H1 (cell line): ENCODE measurements around the gene SNX13. TPM values are rescaled to one million over a fixed set of nuclear protein-coding genes. Genes with fewer than 3 reads are reported as not detected.

ENCODE experiments used
- CTCF ChIA-PET: fragments of 300-600 bp; sonication (Branson Sonifier 250); formaldehyde crosslinking; loops from one replicate; lab custom pipeline; 2021; ENCODE audit not compliant: partially characterized antibody; lab: Charles Lee
- POLR2A ChIA-PET: fragments of 300-600 bp; sonication (Branson Sonifier 250); formaldehyde crosslinking; loops from one replicate; lab custom pipeline; 2021; ENCODE audit warnings: inconsistent platforms; ENCODE audit not compliant: partially characterized antibody; lab: Charles Lee
- DNase-seq, 2 experiments: peaks; one replicate each; pipeline versions ENCODE4 v3.0.0 to v3.0.0-alpha.2; 2010 to 2022; ENCODE audit warnings: low spot score in 2 of 2, low read depth in 1 of 2, mixed read lengths in 1 of 2
- FAIRE-seq: peaks from 2 replicates; lab custom pipeline; 2011; peaks lifted over from hg19 to GRCh38; lab: Jason Lieb, UNC
- H2AFZ ChIP-seq: 2 replicates; pipeline ENCODE4 v1.8.1; 2012; ENCODE audit warnings: low read length, inconsistent platforms
- H2AK5ac ChIP-seq: 2 replicates; pipeline ENCODE4 v1.6.1; 2013; ENCODE audit warnings: low read depth, low read length
- H2BK120ac ChIP-seq: replicated peaks from 2 replicates; pipeline ENCODE3; 2013; ENCODE audit warnings: low read depth, low read length, inconsistent platforms
- H2BK12ac ChIP-seq: 2 replicates; pipeline ENCODE4 v1.6.1; 2013; ENCODE audit warnings: low read depth, low read length
- H2BK15ac ChIP-seq: 2 replicates; pipeline ENCODE4 v1.6.1; 2013; ENCODE audit warnings: low read length
- H2BK20ac ChIP-seq: 2 replicates; pipeline ENCODE4 v1.6.1; 2013; ENCODE audit warnings: low read length
- H2BK5ac ChIP-seq: 2 replicates; pipeline ENCODE4 v1.6.1; 2013; ENCODE audit warnings: low read depth, low read length
- H3K14ac ChIP-seq: 2 replicates; pipeline ENCODE4 v1.6.1; 2013; ENCODE audit warnings: inconsistent platforms; ENCODE audit not compliant: insufficient read length
- H3K18ac ChIP-seq: 2 replicates; pipeline ENCODE4 v1.6.1; 2013; ENCODE audit warnings: low read length; ENCODE audit errors: extremely low read depth
- H3K23ac ChIP-seq: 2 replicates; pipeline ENCODE4 v1.6.1; 2013; ENCODE audit warnings: inconsistent platforms; ENCODE audit not compliant: insufficient read length
- H3K23me2 ChIP-seq: 2 replicates; pipeline ENCODE4 v1.6.1; 2013; ENCODE audit warnings: low read depth, low read length
- H3K27ac ChIP-seq: 2 replicates; pipeline ENCODE4 v1.6.1; 2011; ENCODE audit warnings: low read depth, low read length, inconsistent platforms
- H3K27me3 ChIP-seq, 4 experiments: replicated peaks in 1 of 4; 1 replicate in 1 of 4; 2 replicates in 3 of 4; pipeline versions ENCODE4 v1.6.1 to v1.8.1; 2011 to 2013; ENCODE audit warnings: low read length in 3 of 4, mild to moderate bottlenecking in 3 of 4, inconsistent platforms in 2 of 4, mixed read lengths in 2 of 4, moderate library complexity in 1 of 4; ENCODE audit not compliant: control insufficient read depth in 3 of 4, insufficient read depth in 3 of 4; ENCODE audit errors: extremely low read depth in 1 of 4
- H3K36me3 ChIP-seq, 4 experiments: 2 replicates each; pipeline versions ENCODE4 v1.6.1 to v1.8.1; 2011 to 2013; ENCODE audit warnings: mild to moderate bottlenecking in 4 of 4, low read length in 3 of 4, moderate library complexity in 2 of 4, control low read depth in 1 of 4, inconsistent platforms in 1 of 4; ENCODE audit not compliant: insufficient read depth in 4 of 4, control insufficient read depth in 2 of 4
- H3K4ac ChIP-seq: replicated peaks from 2 replicates; pipeline ENCODE3; 2013; ENCODE audit warnings: low read length, low read depth, mixed read lengths, inconsistent platforms; ENCODE audit not compliant: insufficient read length
- H3K4me1 ChIP-seq, 4 experiments: replicated peaks in 1 of 4; 1 replicate in 1 of 4; 2 replicates in 3 of 4; pipeline versions ENCODE4 v1.6.1 to v1.8.1; 2011 to 2013; ENCODE audit warnings: low read length in 3 of 4, inconsistent platforms in 2 of 4, mixed read lengths in 1 of 4; ENCODE audit not compliant: insufficient read depth in 4 of 4, control insufficient read depth in 3 of 4
- H3K4me2 ChIP-seq, 2 experiments: 2 replicates each; pipeline versions ENCODE4 v1.6.1 to v1.8.1; 2011 to 2013; ENCODE audit warnings: low read depth in 2 of 2, low read length in 2 of 2, control low read depth in 1 of 2, inconsistent platforms in 1 of 2, mild to moderate bottlenecking in 1 of 2; ENCODE audit not compliant: insufficient read depth in 1 of 2
- H3K4me3 ChIP-seq, 4 experiments: fragments of 200-600, 300-600 bp in 1 of 4; sonication (generic), shearing (Covaris generic), sonication (Bioruptor Twin) in 1 of 4; 2 replicates each; pipeline versions ENCODE4 v1.5.1 to v1.8.1; 2011 to 2016; ENCODE audit warnings: low read length in 4 of 4, low read depth in 3 of 4, control low read depth in 2 of 4, inconsistent platforms in 2 of 4, mild to moderate bottlenecking in 2 of 4, mixed read lengths in 1 of 4, moderate library complexity in 1 of 4; ENCODE audit not compliant: insufficient read depth in 2 of 4; ENCODE audit errors: extremely low read depth in 1 of 4
- H3K56ac ChIP-seq: replicated peaks from 2 replicates; pipeline ENCODE3; 2013; ENCODE audit warnings: low read depth, mild to moderate bottlenecking, mixed read lengths, low read length, inconsistent platforms; ENCODE audit not compliant: insufficient read length
- H3K79me1 ChIP-seq: 2 replicates; pipeline ENCODE4 v1.6.1; 2013; ENCODE audit warnings: low read depth, low read length, control low read depth
- H3K79me2 ChIP-seq, 2 experiments: 2 replicates each; pipeline versions ENCODE4 v1.6.1 to v1.8.1; 2012 to 2013; ENCODE audit warnings: low read length in 2 of 2, mild to moderate bottlenecking in 2 of 2, inconsistent platforms in 1 of 2; ENCODE audit not compliant: insufficient read depth in 2 of 2, control insufficient read depth in 1 of 2
- H3K9ac ChIP-seq, 4 experiments: replicated peaks in 1 of 4; 1 replicate in 1 of 4; 2 replicates in 3 of 4; pipeline versions ENCODE4 v1.6.1 to v1.8.1; 2011 to 2013; ENCODE audit warnings: low read depth in 3 of 4, low read length in 3 of 4, control low read depth in 2 of 4, mild to moderate bottlenecking in 2 of 4, moderate library complexity in 2 of 4, inconsistent platforms in 1 of 4; ENCODE audit errors: extremely low read depth in 1 of 4
- H3K9me3 ChIP-seq, 2 experiments: 2 replicates each; pipeline versions ENCODE4 v1.6.1 to v1.8.1; 2012 to 2013; ENCODE audit warnings: mild to moderate bottlenecking in 2 of 2, moderate library complexity in 2 of 2, control low read depth in 1 of 2, inconsistent platforms in 1 of 2, low read depth in 1 of 2, low read length in 1 of 2, mixed read lengths in 1 of 2; ENCODE audit not compliant: insufficient read depth in 2 of 2
- H4K20me1 ChIP-seq, 2 experiments: replicated peaks in 1 of 2; 2 replicates each; pipeline versions ENCODE3 to v1.8.1; 2011 to 2013; ENCODE audit warnings: inconsistent platforms in 2 of 2, low read length in 2 of 2, mild to moderate bottlenecking in 1 of 2; ENCODE audit not compliant: insufficient read depth in 2 of 2, control insufficient read depth in 1 of 2
- H4K5ac ChIP-seq: 2 replicates; pipeline ENCODE4 v1.6.1; 2013; ENCODE audit warnings: low read length, low read depth, mixed read lengths, inconsistent platforms; ENCODE audit not compliant: insufficient read length
- H4K8ac ChIP-seq: 2 replicates; pipeline ENCODE4 v1.8.0; 2013; ENCODE audit warnings: mild to moderate bottlenecking, moderate library complexity, low read length, inconsistent platforms; ENCODE audit not compliant: insufficient read depth; ENCODE audit errors: extremely low read depth
- H4K91ac ChIP-seq: replicated peaks from 2 replicates; pipeline ENCODE3; 2013; ENCODE audit warnings: low read length, mixed read lengths, inconsistent platforms; ENCODE audit not compliant: insufficient read length
- ASH2L ChIP-seq: fragments of 200-600, 300-600 bp; sonication (generic); IDR thresholded peaks from one replicate; pipeline ENCODE4 v1.7.1; 2017; ENCODE audit warnings: low read length
- POLR2A ChIP-seq, 2 experiments: IDR thresholded peaks; 1 replicate in 1 of 2; 2 replicates in 1 of 2; pipeline ENCODE4 v1.6.1; 2011; ENCODE audit warnings: low read depth in 2 of 2, low read length in 2 of 2, mild to moderate bottlenecking in 2 of 2; ENCODE audit errors: control extremely low read depth in 1 of 2
- RXRA ChIP-seq: IDR thresholded peaks from 2 replicates; pipeline ENCODE4 v1.6.1; 2011; ENCODE audit warnings: low read depth, mild to moderate bottlenecking, low read length, moderate library complexity; ENCODE audit not compliant: insufficient read depth
- WGBS, 2 experiments: shearing (Covaris generic) in 1 of 2; methylation state at CpG; one replicate each; pipeline versions ENCODE4 v1.1.6 to v1.1.7; 2013 to 2015; ENCODE audit warnings: low lambda C conversion rate in 2 of 2, mixed read lengths in 2 of 2, inconsistent platforms in 1 of 2, low coverage in 1 of 2, missing lambda C conversion rate in 1 of 2; ENCODE audit not compliant: insufficient replicate concordance in 2 of 2, insufficient coverage in 1 of 2, insufficient read length in 1 of 2; ENCODE audit errors: extremely low coverage in 1 of 2, missing lambda C conversion rate in 1 of 2; 5-methylcytosine and 5-hydroxymethylcytosine counted together
- polyA plus RNA-seq, 7 experiments: library from polyadenylated mRNA; depleted of rRNA in 3 of 7; stranded (reverse) in 5 of 7; unstranded in 2 of 7; fragments of >200 nt in 5 of 7; fragments of 200-250 nt in 2 of 7; gene quantifications; 1 replicate in 5 of 7; 2 replicates in 1 of 7; 4 replicates in 1 of 7; pipeline versions ENCODE4 v1.2.1 to v1.2.3, GENCODE V29; 2011 to 2013; ENCODE audit warnings: missing spikeins in 2 of 7, mixed read lengths in 2 of 7
- total RNA-seq: library from RNA; stranded (reverse); fragmentation: NEBNext Ultra II Directional; extraction: Animal tissue kit (Norgen Biotek cat#: 25700); gene quantifications from 2 replicates; pipeline ENCODE4 v1.2.1, GENCODE V29; 2021

Gene SNX13
- total and polyA plus RNA-seq, 2 of the 8 experiments (the other 6 are each of a cell fraction or from before 2014, with no cell fraction given) = 5.5 to 27.4 TPM

- no peaks in the 10 kb centered on the region for H3K79me1 ChIP-seq
- H3K79me2 ChIP-seq = no peaks in the 10 kb centered on the region
- no peak overlapping the region for H3K4ac ChIP-seq
- H4K91ac ChIP-seq = no peak overlapping the region
- no peak overlapping the region for H3K4me3 ChIP-seq
- H4K20me1 ChIP-seq = no peaks in the 10 kb centered on the region
- no peaks in the 10 kb centered on the region for H3K23me2 ChIP-seq
- POLR2A ChIA-PET = no interaction called here
- no peak overlapping the region for H2AK5ac ChIP-seq
- no peak overlapping the region for H4K8ac ChIP-seq
- H2BK12ac ChIP-seq = no peak overlapping the region
- no peak overlapping the region for H4K5ac ChIP-seq
- H2AFZ ChIP-seq = no peak overlapping the region
- H3K56ac ChIP-seq = no peak overlapping the region
- no peaks in the 10 kb centered on the region for H3K27me3 ChIP-seq
- no peak overlapping the region for H3K27ac ChIP-seq
- H2BK120ac ChIP-seq = no peak overlapping the region
- no peaks in the 10 kb centered on the region for H3K36me3 ChIP-seq
- WGBS, 2 experiments = 89% methylated on average over 2 of the region's 2 CpGs; no CpG with 5 or more reads in 1 of the 2 experiments
- DNase-seq (no peak), FAIRE-seq (no peak)
- CTCF ChIA-PET = interaction anchor here (0.6 kb wide), 1 partner anchor 1520 kb away, joined by 3 read pairs; no protein-coding TSS in a partner anchor
- H3K9me3 ChIP-seq = no peaks in the 10 kb centered on the region
- no peak overlapping the region for H2BK5ac ChIP-seq
- no peak overlapping the region for H3K14ac ChIP-seq
- H3K18ac ChIP-seq = no peak overlapping the region
- H3K4me2 ChIP-seq = no peak overlapping the region
- H3K4me1 ChIP-seq = no peaks in the 10 kb centered on the region
- no peak overlapping the region for H2BK20ac ChIP-seq
- H3K9ac ChIP-seq = no peak overlapping the region
- H3K23ac ChIP-seq = no peak overlapping the region
- H2BK15ac ChIP-seq = no peak overlapping the region
- no peak for TF ChIP-seq POLR2A (IDR thresholded peaks at IDR 0.05; ENCODE audit: control extremely low read depth in 1 of 2, low read depth in 2 of 2, low read length in 2 of 2)
- TF ChIP-seq ASH2L = no peak
- no peak for TF ChIP-seq RXRA
These were observed 31.1 kb upstream of the SNX13 start for GRCh38 chr7:17971411-17971810.
